Stimulated activated CD8-positive, alpha-beta memory T cell treated with anti-CD3 and anti-CD28 coated beads, Interleukin-2, amount 100 ng/mL, for 48 hours (primary cell): ENCODE data around the gene FOXO3.

ENCODE experiments used
- DNase-seq, 2 donors: peaks; one replicate each; pipeline ENCODE4 v3.0.0-alpha.2; 2020; ENCODE audit warnings: low read depth in 2 of 2

The FOXO3 gene

DNA sequence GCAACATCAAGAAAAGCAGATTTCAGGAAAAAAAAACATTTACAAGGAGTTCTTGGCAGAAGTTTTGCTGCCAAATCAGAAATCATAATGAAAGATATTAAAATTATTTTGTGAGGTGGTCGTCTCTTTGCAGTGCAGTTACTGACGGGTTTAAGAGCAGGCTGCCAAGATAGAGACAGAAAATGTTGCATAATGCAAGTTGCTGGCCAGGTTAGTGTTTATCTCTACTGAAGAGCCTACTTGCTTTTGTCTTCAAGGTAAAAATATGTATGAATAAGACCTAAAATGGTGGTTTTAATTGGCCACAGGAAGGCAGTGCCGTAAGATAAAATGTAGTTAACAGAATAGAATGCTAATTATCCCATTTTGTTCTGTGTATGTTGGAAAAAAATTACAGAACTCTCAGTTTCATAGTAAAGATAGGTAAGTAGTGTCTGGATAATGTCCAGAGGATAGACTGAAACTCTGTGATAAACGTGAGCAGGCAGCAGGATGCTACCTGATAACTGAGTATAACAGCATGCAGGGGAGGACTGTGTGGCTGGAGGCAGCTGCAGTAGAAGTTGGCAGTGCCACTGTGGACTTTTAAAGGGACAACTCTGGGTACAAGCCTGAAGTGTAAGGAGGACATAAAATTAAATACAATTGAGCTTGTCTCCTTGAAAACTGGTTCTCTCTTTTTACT is 13.9 kb downstream of the FOXO3 start:
- no peak for DNase-seq

DNA sequence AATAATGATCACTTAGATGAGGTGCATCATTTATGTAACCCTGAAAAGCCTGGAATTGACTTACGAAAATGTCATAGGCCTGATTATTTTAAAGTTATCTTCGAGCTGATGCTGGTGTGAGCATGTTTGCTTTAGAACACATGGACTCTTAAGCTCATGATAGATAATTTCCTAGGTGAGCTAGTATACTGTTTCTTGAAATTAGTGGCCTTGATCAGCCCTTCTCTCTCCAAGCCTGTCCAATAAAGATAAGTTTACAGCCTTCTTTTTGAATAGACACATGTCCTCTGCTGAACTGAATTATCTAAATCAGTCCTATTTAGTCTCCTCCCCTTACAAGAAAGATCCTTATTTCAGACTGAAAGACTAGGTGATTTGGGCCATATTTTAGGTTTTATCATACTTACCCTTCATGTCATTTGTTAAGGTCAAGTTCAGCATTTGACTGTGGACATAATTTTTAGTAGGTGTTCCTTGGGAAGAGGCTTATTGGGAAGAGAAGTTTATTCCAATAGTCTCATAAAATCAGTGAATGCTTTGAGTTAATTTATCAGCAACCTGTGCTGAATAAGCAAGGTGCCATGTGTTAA is 15.3 kb downstream of the FOXO3 start:
- no peak for DNase-seq

DNA sequence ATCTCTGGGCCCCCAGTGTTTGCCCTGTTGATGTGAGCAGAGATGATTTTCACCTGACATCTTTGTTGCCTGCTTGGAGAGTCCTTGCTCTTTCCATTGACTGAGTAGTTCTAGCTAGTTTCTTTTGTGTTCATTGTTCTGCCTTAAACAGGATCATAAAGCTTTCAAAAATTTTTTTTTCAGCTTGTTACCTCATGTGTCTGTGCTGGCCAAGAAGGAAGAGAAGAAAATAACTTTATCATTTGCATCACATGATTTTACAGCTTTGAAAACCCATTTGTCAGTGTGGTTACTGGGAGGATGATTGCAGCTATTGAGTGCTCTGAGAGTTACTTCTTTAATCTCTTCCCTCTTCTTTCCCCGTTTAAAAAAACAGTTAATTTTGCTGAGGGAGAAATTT is 16.0 kb downstream of the FOXO3 start:
- DNase-seq = no peak

DNA sequence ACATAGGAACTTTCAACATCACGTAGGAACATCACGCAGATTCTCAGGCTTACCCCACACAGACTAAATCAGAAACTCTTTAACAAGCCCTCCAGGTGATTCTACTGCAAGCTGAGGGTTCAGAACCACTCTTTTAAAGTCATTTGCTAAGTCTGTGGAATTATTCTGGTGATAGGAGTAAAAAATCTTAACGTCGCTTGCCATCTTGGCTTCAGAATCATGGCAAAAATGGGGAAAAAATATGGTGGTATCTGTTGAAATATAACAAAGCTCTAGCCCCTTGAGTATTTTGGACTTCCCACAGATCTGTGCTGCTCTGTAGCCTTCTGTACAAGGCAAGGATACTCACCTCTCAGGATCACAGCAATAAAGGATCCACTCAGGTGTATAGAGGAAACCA is 17.4 kb downstream of the FOXO3 start:
- no peak for DNase-seq

DNA sequence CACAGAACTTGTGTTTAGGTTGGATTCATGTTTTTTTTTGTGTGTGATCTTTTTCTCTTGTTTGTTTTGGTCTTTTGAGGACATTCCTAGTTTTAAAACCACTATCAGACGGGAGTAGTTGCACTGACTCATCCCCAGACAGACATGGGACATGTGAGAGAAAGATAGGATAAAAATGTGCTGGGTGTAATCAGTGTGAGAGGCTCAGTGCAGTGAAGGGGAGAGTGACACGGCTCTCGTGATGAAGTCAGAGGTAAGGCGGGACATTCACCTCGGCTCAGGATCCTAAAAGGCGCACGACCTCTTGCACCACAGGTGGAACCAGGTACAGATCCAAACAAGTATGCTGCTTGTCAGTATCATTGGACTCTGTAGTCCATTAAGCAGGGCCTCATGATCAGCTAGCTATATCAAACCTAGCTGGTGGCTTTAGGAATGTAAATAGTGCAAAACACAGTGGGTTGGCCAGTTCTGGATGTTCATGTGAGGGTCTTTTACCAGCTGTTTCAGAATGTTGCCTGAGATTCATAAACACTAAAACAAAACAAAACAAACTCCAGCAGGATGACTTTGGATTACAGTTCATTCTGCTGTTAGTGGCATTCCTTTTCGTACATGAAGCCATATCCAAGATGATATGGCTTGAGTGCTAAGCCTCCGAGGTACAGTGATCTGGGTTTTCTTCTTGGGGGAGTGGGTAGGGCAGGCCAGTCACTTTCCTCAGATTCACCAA is 18.0 kb downstream of the FOXO3 start:
- DNase-seq = no peak

DNA sequence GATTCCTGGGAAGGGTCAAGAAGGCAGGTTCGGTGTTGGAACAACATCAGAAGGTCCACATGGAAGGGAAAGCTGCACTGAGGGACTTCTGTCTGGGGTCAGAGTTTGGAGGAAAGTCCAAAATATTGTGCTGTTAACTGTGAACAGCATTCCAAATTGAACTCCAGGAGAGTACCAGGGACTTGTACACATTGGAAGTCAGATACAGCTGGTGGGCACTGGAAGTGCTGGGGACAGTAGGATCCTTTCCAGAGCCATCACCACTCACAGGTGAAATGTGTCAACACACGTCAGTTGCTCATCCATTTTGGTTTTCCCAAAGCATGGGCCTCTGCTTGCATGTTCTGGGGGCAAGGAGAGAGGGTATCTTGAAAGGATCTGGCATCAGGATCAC is 18.6 kb downstream of the FOXO3 start:
- DNase-seq = no peak

DNA sequence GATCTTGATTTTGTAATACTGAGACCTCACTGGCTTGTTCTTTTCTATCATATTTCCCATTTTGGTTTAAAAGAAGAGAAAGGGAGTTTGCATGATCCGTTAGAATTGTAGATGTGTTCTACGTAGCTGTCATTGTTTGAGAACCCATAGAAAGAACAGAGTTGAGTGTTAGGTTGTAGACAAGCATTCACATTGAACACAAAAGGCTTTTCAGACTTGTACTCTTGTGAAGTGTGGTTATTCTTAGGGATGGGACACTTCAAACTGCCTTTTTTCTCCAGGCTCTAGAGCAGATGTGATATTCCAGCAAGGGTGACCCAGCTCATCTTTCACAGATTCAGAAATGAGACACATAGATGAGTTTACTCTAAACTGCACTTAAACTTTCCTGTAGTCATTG is 19.9 kb downstream of the FOXO3 start:
- DNase-seq = no peak

DNA sequence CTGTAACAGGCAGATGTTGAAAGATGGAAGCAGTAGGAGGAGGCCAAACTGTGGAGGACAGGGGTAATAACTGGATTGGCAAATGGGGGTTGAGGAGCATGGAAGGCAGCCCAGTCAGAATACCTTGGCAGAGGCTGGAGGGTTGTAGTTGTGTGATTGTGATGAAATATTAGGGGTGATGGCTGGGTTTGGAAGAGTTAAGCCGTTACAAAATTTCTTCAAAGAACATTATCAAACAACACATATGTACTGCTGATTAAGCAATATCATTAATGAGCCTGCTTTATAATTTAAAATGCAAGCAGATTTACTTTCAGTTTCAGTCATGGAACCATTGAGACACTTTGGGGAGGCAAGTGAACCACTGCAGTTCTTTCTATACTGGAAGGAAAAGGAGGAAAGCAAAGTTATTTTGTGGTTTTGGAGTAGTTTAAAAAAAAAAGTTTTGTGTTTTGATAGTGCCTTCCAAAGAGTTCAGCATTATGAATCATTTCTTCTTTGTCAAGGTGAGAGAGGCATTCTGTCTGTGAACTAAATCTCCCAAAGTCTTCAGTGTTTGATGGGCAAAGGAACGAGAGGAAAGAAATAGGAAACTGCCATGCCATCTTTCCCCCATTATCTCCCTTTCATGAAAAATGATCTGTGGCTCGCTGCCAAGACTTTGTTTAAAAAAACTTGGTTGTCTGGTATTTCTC is 20.7 kb downstream of the FOXO3 start:
- no peak for DNase-seq

DNA sequence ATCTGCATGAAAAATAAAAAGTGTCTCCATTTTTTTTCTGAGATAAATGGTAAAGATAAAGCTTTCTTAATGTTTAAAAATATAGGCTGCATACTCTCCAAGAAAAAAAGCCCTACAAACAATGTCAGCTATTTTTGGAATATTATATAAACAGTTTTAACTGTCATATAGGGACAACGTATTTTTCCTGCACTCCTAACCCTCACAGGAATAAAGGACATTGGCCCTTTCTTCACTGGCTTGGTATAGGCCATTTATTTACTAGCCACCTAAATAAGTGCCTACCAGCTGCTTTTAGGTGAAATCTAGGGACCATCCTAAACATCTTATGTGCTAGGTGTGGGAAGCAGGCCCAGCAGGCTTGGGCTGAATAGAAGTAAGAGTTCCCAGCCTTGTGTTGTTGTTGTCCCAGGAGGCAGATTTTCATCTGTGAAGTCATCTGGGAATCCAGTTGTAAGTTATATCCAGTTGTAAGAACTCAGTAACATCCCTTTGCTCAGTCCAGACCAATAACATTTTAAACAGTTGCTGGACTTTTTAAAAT is 21.3 kb downstream of the FOXO3 start:
- DNase-seq = no peak

DNA sequence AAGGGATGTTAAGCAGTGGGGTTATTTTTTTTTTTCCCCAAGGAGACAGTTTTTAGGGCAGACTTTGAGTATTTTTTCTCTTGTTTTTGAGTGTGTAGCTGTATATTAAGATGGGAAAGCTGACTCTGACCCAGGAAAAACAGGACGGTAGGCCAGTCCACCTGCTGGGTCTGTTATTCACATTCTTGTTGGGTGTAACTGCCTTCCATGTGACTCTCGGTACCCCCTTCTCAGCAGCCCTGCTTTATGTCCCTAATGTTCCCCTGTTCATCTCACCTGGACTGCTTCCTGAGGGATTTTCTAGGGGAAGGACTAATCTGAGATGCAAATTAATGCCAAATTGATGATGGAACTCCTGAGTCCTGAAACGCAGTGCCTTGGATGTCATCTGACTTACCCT is 21.9 kb downstream of the FOXO3 start:
- DNase-seq = no peak

DNA sequence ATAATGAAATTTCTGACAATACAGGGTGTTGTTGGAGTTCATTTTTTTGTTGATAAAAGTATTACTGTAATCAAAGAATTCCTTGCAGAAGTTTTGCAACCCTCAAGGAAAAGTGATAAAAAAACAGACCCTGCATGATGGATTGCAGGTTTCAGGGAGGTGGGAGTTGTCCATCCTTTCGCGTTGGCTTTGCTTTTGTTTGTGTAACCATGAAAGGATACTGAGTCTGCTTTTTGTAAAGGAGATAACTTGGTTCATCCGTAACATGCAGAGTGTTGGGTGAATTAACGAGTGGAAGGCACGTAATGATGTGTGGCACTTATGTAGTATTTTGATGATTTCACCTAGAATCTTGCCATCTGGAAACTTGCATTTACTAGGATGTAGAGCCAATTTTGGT is 23.6 kb downstream of the FOXO3 start:
- no peak for DNase-seq

DNA sequence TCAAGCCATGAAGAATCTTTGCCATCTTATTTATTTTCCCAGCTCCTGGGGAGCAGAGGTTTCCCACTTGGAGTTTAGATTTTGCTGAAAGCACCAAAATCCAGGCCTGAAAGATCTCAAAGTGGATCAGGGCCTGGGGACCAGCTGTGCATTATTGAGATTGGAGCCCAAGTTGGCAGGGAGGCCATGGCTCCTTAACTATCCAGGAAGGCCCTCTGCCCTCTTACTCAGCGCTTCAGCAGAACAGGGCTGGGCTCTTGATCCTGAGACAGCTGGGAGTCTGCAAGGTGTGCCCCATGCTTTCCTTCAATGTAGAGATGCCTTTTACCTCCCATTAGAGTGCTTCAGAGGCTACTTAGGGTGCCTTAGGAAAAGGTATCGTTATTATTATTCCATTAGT is 24.6 kb downstream of the FOXO3 start:
- DNase-seq = no peak

DNA sequence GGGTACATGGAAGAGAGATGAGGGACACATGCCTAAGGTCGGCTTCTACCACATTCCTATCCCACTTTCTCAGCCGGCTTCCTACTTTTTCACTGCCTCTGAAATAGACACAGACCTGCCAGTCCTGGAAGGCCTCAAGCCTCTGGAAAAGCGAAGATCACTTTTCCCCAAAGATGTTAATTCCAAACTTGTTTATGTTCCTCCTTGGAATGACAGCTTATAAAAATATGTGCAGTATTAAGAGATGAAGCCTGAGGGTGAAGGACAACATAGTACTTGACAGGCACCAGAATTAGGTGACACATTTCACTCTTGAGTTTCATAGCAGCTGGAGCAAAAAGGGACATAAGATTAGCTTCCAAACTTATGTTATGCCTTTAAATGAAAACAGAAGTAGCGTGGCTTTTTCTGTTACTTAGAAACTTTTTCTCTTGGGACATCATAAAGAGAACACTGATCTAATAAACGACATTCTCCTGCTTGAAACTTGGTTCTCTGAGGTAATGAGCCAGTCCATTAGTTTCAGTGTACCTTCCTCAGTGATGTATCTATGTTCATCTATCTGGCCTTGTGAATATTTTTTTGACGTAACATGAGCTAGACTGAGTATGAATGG is 25.3 kb downstream of the FOXO3 start:
- no peak for DNase-seq

DNA sequence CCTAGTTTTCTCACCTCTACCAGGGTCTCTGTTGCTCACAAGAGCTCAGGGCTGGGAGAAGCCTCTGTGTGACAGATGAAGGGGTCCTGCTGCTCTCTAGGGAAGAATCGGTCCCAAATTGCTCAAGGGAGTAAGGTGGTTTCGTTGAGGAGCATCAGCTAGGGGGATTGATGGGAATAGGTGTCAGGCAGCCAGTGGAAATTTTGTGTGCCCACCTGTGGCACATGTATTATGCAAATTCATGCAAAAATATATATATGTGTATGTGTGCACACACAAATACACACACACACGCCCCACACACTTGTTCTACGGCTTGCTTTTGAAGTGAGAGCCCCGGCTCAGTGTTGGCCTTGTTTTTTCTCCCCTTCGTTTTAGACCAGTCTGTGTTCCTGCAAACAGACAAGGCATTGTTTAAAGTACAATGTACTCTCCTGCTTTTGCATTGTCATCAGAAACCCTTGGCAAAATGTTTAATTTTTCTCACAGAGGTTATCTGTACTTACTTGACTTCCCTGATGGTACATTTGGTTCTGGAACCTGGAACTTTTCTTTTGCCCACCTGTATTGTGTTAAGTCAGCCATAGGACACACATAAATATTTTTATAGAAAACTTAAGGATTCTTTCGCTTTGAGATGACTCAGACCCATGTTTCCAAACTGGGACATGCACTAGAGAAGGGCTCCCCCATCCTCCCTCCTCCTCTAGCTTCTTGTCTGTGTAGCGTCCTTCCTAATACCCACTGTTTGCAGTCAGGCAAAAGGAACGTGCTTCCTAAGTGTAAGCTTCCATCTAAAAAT is 26.7 kb downstream of the FOXO3 start:
- no peak for DNase-seq

DNA sequence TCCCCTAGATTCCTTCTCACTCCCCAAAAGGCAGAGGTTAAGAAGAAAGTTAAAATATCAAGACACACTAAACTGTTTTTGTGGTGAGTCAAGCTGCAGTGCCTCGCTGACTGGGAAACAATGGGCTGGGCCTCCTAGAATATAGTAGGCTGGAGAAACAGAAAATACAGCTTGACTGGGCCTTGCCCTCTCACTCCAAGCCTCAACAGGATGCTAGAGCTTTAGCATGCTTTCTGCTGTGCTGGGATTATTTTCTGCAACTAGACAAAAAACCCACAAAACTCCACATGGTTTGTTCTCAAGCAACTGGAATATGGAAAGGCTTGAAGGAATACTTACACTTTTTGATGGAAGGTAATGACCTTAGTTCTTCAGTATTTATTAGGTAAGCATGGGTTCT is 27.9 kb downstream of the FOXO3 start:
- DNase-seq = no peak

DNA sequence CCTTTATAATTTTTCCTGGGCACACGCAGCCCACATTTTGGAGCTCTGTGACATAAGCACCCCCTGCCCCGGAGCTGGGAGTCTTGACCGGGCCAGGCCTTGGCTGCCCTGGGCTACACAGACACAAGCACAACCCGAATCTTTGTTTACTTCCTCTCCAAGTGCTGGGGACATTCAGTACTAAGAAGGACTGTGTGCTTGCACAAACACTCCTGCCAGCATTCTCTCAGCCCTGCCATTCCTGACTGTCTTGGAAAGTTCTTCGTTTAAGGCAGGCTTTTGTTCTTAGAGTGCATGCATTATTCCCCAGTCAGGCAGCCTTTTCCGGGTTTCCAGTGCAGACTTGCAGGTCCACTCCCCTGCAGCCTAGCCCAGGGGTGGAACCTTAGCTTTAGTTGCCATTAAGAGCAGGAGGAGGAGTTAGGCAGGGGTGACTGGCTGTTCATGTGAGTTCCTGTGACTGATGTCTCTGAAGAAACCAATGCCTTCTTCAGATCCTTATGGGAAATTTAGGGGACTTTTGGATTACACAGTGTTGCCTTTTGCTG is 28.6 kb downstream of the FOXO3 start:
- no peak for DNase-seq

DNA sequence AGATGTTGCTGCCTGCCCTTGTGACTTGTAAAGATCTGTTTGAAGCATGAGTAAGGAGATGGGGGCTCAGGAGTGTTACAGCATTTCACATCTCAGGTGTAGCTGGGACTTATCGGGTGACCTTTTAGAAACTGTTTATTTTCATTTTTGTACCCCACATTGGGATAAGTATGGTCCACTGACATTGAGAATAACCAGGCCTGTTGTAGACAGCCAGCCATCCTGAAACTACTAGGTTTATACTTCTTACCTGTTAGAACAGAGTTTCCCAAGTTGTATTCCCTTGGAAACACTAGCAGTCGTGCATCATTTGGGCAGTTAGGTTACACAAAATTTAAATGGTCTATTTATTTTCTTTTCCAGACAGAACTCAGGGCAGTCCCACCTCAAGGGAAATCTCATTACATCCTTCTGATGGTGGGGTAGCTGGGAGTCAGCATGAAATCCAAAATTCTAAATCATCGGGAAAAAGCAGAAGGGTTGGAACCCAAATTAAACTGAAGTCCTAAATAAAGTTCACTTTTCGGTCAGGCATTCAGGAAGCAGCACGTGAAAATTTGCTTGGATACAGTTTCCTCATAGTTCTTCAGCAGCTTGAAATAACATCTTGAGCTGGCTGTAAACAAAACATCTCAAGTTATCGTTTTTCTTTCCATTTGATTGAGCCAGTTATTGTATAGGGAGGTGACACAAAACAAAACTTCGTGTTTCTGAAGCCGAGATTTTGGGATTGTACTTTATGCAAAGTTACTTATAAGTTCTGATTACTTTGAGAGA is 30.5 kb downstream of the FOXO3 start:
- DNase-seq = no peak

DNA sequence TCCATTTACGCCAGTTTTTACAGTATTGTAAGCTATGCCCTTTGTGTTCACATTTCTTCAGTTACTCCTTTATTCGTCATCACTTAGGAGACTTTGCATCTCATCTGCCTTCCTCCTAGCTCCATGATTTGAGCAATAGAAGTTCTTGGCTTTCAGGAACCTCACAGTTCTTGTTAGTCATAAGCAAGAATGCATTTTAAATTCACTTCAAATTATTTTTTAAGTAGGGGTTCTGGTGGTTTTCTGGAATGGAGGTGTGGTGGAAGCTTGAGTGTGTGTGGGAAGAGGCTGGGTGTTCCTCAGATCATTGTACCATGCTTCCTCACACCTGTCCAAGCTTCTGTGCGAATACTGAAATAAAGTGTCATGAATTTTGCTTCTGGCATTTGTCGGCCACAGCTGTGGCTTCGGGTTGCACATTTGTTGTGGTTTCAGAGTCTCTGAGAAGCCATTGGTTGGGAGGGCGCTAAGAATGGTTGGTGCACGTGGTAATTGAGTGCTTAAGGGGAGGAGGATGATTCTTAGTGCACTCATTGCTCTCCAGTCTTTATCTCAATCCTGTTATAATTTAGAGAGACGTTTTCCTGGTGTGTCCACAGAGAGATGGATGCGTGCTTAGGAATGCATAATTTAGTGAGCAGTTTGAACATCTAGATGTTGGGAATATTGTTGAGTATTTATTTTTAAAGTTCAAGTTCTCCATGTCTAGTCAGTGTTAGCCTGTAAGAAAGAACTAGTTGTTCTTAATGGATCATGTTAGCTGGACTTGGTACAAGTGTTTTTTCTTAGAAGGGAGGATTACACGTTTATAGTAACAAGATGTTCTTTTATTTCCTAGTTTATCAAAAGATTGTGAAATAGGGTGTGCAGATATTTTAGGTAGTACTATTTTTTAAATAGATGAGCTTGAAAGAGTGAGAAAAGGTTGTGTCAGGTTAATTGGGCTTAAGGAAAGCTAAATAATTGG is 31.9 kb downstream of the FOXO3 start:
- DNase-seq = peak; percentile 4 to 16

DNA sequence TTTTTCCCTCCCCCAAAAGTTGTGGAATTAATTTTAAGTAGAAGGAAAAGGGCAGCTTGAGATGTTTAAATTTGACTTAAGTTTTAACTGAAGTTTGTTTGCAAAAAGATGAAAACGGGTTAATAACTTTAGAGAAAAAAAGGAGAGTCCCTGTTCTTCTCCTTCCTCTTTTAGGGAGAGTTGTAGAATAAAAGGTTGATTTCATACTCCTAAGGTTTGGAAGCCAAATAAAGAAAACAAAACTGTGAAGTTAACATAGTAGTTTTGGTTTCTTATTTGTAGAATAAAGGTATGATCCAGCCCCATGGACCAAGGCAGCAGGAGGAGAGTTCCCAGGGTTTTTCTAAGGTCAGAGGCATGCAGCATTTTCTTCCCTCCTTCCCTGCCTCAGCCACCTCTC is 33.4 kb downstream of the FOXO3 start:
- DNase-seq = no peak
